Neural progenitor cell (in vitro differentiated cells): ENCODE measurements around the gene PDE1A. TPM values are rescaled to one million over a fixed set of nuclear protein-coding genes. Genes with fewer than 3 reads are reported as not detected.

Source experiments
- DNase-seq: peaks from one replicate; pipeline ENCODE4 v3.0.0-alpha.2; 2016; ENCODE audit warnings: low spot score
- H2AFZ ChIP-seq: fragments of 200-600 bp; sonication (generic); replicated peaks from 2 replicates; pipeline ENCODE4 v1.6.1; 2016; ENCODE audit warnings: antibody characterized with exemption
- H3F3A ChIP-seq: fragments of 200-600 bp; sonication (generic); 2 replicates; pipeline ENCODE4 v1.6.1; 2016; ENCODE audit warnings: antibody characterized with exemption, low read depth
- H3K27ac ChIP-seq: fragments of 200-600 bp; sonication (generic); 2 replicates; pipeline ENCODE4 v1.5.1; 2016; ENCODE audit warnings: mild to moderate bottlenecking
- H3K27me3 ChIP-seq: fragments of 200-600 bp; sonication (generic); 2 replicates; pipeline ENCODE4 v1.6.1; 2016; ENCODE audit warnings: mild to moderate bottlenecking, moderate library complexity
- H3K36me3 ChIP-seq: fragments of 200-600 bp; sonication (generic); 2 replicates; pipeline ENCODE4 v1.5.1; 2016
- H3K4me1 ChIP-seq: fragments of 200-600 bp; sonication (generic); 2 replicates; pipeline ENCODE4 v1.6.1; 2016; ENCODE audit warnings: mixed run types
- H3K4me2 ChIP-seq: fragments of 200-600 bp; sonication (generic); 2 replicates; pipeline ENCODE4 v1.6.1; 2016
- H3K4me3 ChIP-seq: fragments of 200-600 bp; sonication (generic); 2 replicates; pipeline ENCODE4 v1.5.1; 2016
- H3K79me2 ChIP-seq: fragments of 200-600 bp; sonication (generic); 2 replicates; pipeline ENCODE4 v1.6.1; 2016; ENCODE audit warnings: low read depth
- H3K9ac ChIP-seq: fragments of 200-600 bp; sonication (generic); 2 replicates; pipeline ENCODE4 v1.6.1; 2016
- H3K9me3 ChIP-seq: fragments of 200-600 bp; sonication (generic); 2 replicates; pipeline ENCODE4 v1.5.1; 2016; ENCODE audit warnings: low read depth
- H4K20me1 ChIP-seq: fragments of 200-600 bp; sonication (generic); 2 replicates; pipeline ENCODE4 v1.6.1; 2016; ENCODE audit warnings: low read depth
- H3K27ac Mint-ChIP-seq: 3 replicates; pipeline ENCODE4 v1.8.0; 2021; ENCODE audit warnings: mixed read lengths
- H3K27me3 Mint-ChIP-seq: 2 replicates; pipeline ENCODE4 v1.8.0; 2022; ENCODE audit warnings: low read depth, mild to moderate bottlenecking, inconsistent platforms, moderate library complexity, mixed read lengths; ENCODE audit not compliant: insufficient read depth
- H3K36me3 Mint-ChIP-seq: 3 replicates; pipeline ENCODE4 v1.8.0; 2021; ENCODE audit warnings: mixed read lengths
- H3K4me1 Mint-ChIP-seq: 3 replicates; pipeline ENCODE4 v1.8.0; 2021; ENCODE audit warnings: mixed read lengths
- H3K4me3 Mint-ChIP-seq: 3 replicates; pipeline ENCODE4 v1.8.0; 2021; ENCODE audit warnings: mild to moderate bottlenecking, moderate library complexity, mixed read lengths
- H3K9me3 Mint-ChIP-seq: 3 replicates; pipeline ENCODE4 v1.8.0; 2020; ENCODE audit warnings: mixed read lengths
- CTCF ChIP-seq: fragments of 200-600 bp; sonication (generic); IDR thresholded peaks from 2 replicates; pipeline ENCODE4 v1.5.1; 2017; ENCODE audit warnings: antibody characterized with exemption, mild to moderate bottlenecking
- EZH2 ChIP-seq: fragments of 200-600 bp; sonication (generic); IDR thresholded peaks from 2 replicates; pipeline ENCODE4 v1.6.1; 2017; ENCODE audit warnings: antibody characterized with exemption, mild to moderate bottlenecking, moderate library complexity
- EZH2phosphoT487 ChIP-seq: fragments of 200-600 bp; sonication (generic); IDR thresholded peaks from 2 replicates; pipeline ENCODE4 v1.6.1; 2017; ENCODE audit warnings: antibody characterized with exemption
- total RNA-seq: library from RNA; depleted of rRNA; stranded (reverse); fragments of >200 nt; gene quantifications from 2 replicates; pipeline ENCODE4 v1.2.3, GENCODE V29; 2015; ENCODE audit warnings: low replicate concordance

The PDE1A gene
- total RNA-seq = 0.06 TPM in 1 of 2 replicates, not detected in the other

GRCh38 chr2:182426918-182427240, at the start of gene PDE1A:
Gene PDE1A (minus strand): TSS chr2:182427036.
- Histone ChIP-seq H3K4me2 (no peak within 1 kb of the TSS), H3K27me3 (no peaks in the 10 kb centered on the region), H3K36me3 (no peaks in the 10 kb centered on the region), H3K79me2 (no peaks in the 10 kb centered on the region), H3K27ac (no peak within 1 kb of the TSS), H3K9me3 (no peaks in the 10 kb centered on the region), H3K9ac (no peak within 1 kb of the TSS), H4K20me1 (no peaks in the 10 kb centered on the region), H3F3A (no peaks in the 10 kb centered on the region), H2AFZ (peak within 1 kb of the TSS; percentile 64), H3K4me3 (no peak within 1 kb of the TSS), H3K4me1 (no peaks in the 10 kb centered on the region)
- TF ChIP-seq CTCF (no peak), EZH2phosphoT487 (no peak), EZH2 (no peak)
- peak within 1 kb of the TSS; percentile 31 for H3K27ac Mint-ChIP-seq
- peaks cover 3% of the 10 kb centered on the region for H3K4me1 Mint-ChIP-seq
- no peaks in the 10 kb centered on the region for H3K27me3 Mint-ChIP-seq
- no peak for DNase-seq
- no peak within 1 kb of the TSS for H3K4me3 Mint-ChIP-seq
- H3K36me3 Mint-ChIP-seq = peaks cover 3% of the 10 kb centered on the region
- H3K9me3 Mint-ChIP-seq = peaks cover 3% of the 10 kb centered on the region

- no peaks in the 10 kb centered on the region for H4K20me1 ChIP-seq
- no peak overlapping the region for H3K4me2 ChIP-seq
- no peaks in the 10 kb centered on the region for H3K79me2 ChIP-seq
- Mint-ChIP-seq H3K27ac (no peak overlapping the region), H3K27me3 (no peaks in the 10 kb centered on the region), H3K36me3 (peaks cover 21% of the 10 kb centered on the region), H3K4me3 (no peak overlapping the region), H3K9me3 (peaks cover 25% of the 10 kb centered on the region), H3K4me1 (no peaks in the 10 kb centered on the region)
- no peak overlapping the region for H3K27ac ChIP-seq
- H3K36me3 ChIP-seq = no peaks in the 10 kb centered on the region
- no peak overlapping the region for H2AFZ ChIP-seq
- TF ChIP-seq CTCF (no peak), EZH2phosphoT487 (no peak), EZH2 (no peak)
- no peak for DNase-seq
- no peak overlapping the region for H3K9ac ChIP-seq
- H3K4me3 ChIP-seq = no peak overlapping the region
- no peaks in the 10 kb centered on the region for H3K9me3 ChIP-seq
- no peaks in the 10 kb centered on the region for H3K4me1 ChIP-seq
- H3K27me3 ChIP-seq = no peaks in the 10 kb centered on the region
- no peaks in the 10 kb centered on the region for H3F3A ChIP-seq
Measured at GRCh38 chr2:182473635-182474034, 46.8 kb upstream of the PDE1A start.

- no peak overlapping the region for H3K4me3 ChIP-seq
- Mint-ChIP-seq H3K27ac (no peak overlapping the region), H3K9me3 (peaks cover 9% of the 10 kb centered on the region), H3K4me3 (no peak overlapping the region), H3K27me3 (no peaks in the 10 kb centered on the region), H3K36me3 (peaks cover 14% of the 10 kb centered on the region), H3K4me1 (peaks cover 5% of the 10 kb centered on the region)
- H3K4me1 ChIP-seq = no peaks in the 10 kb centered on the region
- no peak overlapping the region for H3K9ac ChIP-seq
- H3K36me3 ChIP-seq = no peaks in the 10 kb centered on the region
- no peak overlapping the region for H3K27ac ChIP-seq
- no peak for TF ChIP-seq EZH2phosphoT487
- no peak for TF ChIP-seq EZH2
- no peak for TF ChIP-seq CTCF
- no peaks in the 10 kb centered on the region for H3K27me3 ChIP-seq
- H3K79me2 ChIP-seq = no peaks in the 10 kb centered on the region
- H3F3A ChIP-seq = no peaks in the 10 kb centered on the region
- no peaks in the 10 kb centered on the region for H3K9me3 ChIP-seq
- DNase-seq = no peak
- H4K20me1 ChIP-seq = no peaks in the 10 kb centered on the region
- H3K4me2 ChIP-seq = no peak overlapping the region
- no peak overlapping the region for H2AFZ ChIP-seq
Measured at GRCh38 chr2:182463760-182464159, 36.9 kb upstream of the PDE1A start.

- Histone ChIP-seq H3K27me3 (no peaks in the 10 kb centered on the region), H3K27ac (no peak overlapping the region), H2AFZ (no peak overlapping the region), H3K36me3 (no peaks in the 10 kb centered on the region), H4K20me1 (no peaks in the 10 kb centered on the region), H3K4me1 (no peaks in the 10 kb centered on the region), H3K9ac (no peak overlapping the region), H3K4me3 (no peak overlapping the region), H3F3A (no peaks in the 10 kb centered on the region), H3K9me3 (no peaks in the 10 kb centered on the region), H3K4me2 (no peak overlapping the region), H3K79me2 (no peaks in the 10 kb centered on the region)
- Mint-ChIP-seq H3K4me3 (no peak overlapping the region), H3K36me3 (peaks cover 4% of the 10 kb centered on the region), H3K27me3 (no peaks in the 10 kb centered on the region), H3K27ac (no peak overlapping the region), H3K9me3 (peaks cover 2% of the 10 kb centered on the region), H3K4me1 (peaks cover 10% of the 10 kb centered on the region)
- no peak for DNase-seq
- TF ChIP-seq EZH2phosphoT487 (no peak), EZH2 (no peak), CTCF (no peak)
Measured at GRCh38 chr2:182456784-182457183, 29.9 kb upstream of the PDE1A start.
